NCI-H446 treated with DMSO at 0.1 percent for 48 hours (cell line): ENCODE results near the gene KRTAP9-8.
A peak's percentile ranks its signal among the peaks of the same experiment; 100 is the strongest.
"Not testable (repeated sequence)": the region's sequence is repeated elsewhere in the genome, so short reads cannot be mapped to it uniquely, and the experiment has no call there.

Source experiments
- DNase-seq: peaks from one replicate; lab custom pipeline; 2025; lab: John Stamatoyannopoulos, UW

Gene KRTAP9-8

GRCh38 chr17:41237949-41238437, at the start of gene KRTAP9-8:
TSS of gene KRTAP9-8 (plus strand) at chr17:41237999. CDS start at chr17:41238052, 53 bp downstream.
- not testable (repeated sequence) for DNase-seq

GRCh38 chr17:41189837-41190318, 47.9 kb upstream of the KRTAP9-8 start, which contains the start of gene KRTAP9-1:
TSS of gene KRTAP9-1 (plus strand) at chr17:41189887. CDS start at chr17:41189887, 0 bp downstream.
- DNase-seq: not testable (repeated sequence)

GRCh38 chr17:41190328-41190727, 47.5 kb upstream of the KRTAP9-8 start:
- DNase-seq: no peak

- no peak for DNase-seq
Measured at GRCh38 chr17:41196068-41196467, 41.7 kb upstream of the KRTAP9-8 start.

- no peak for DNase-seq
Measured at GRCh38 chr17:41199421-41200078, 38.2 kb upstream of the KRTAP9-8 start.

- no peak for DNase-seq
Measured at GRCh38 chr17:41211845-41212466, 25.8 kb upstream of the KRTAP9-8 start.

- DNase-seq: peak; percentile 2
Measured at GRCh38 chr17:41212524-41213169, 25.2 kb upstream of the KRTAP9-8 start.

- no peak for DNase-seq
Measured at GRCh38 chr17:41215681-41216080, 22.1 kb upstream of the KRTAP9-8 start.

GRCh38 chr17:41223821-41224220, 14.0 kb upstream of the KRTAP9-8 start:
- no peak for DNase-seq

GRCh38 chr17:41226051-41226450, 11.7 kb upstream of the KRTAP9-8 start:
- DNase-seq: no peak

- not testable (repeated sequence) for DNase-seq
Measured at GRCh38 chr17:41226598-41227095, 11.2 kb upstream of the KRTAP9-8 start, which contains the start of gene KRTAP9-2. TSS of gene KRTAP9-2 (plus strand) at chr17:41226648. CDS start at chr17:41226655, 7 bp downstream.

GRCh38 chr17:41230094-41230493, 7.7 kb upstream of the KRTAP9-8 start:
- DNase-seq: no peak

GRCh38 chr17:41231731-41232130, 6.1 kb upstream of the KRTAP9-8 start:
- no peak for DNase-seq

- not testable (repeated sequence) for DNase-seq
Measured at GRCh38 chr17:41232399-41233105, 5.2 kb upstream of the KRTAP9-8 start, which contains the start of gene KRTAP9-3. TSS of gene KRTAP9-3 (plus strand) at chr17:41232449. CDS start at chr17:41232502, 53 bp downstream.

- DNase-seq: not testable (repeated sequence)
Measured at GRCh38 chr17:41237116-41237515, 683 bp upstream of the KRTAP9-8 start.

GRCh38 chr17:41246995-41247787, 9.4 kb downstream of the KRTAP9-8 start:
- not testable (repeated sequence) for DNase-seq

GRCh38 chr17:41249637-41250240, 11.9 kb downstream of the KRTAP9-8 start, which contains the start of gene KRTAP9-4:
TSS of gene KRTAP9-4 (plus strand) at chr17:41249687. CDS start at chr17:41249721, 34 bp downstream.
- DNase-seq: not testable (repeated sequence)

- DNase-seq: no peak
Measured at GRCh38 chr17:41251261-41251660, 13.5 kb downstream of the KRTAP9-8 start.

GRCh38 chr17:41254861-41255260, 17.1 kb downstream of the KRTAP9-8 start:
- no peak for DNase-seq
